NOMO-1 (cell line): ENCODE data around the gene TRERF1.

Experiments used
- DNase-seq, 2 experiments: peaks; one replicate each; lab custom pipeline; 2025; ENCODE audit not compliant: unreplicated experiment in 2 of 2; lab: John Stamatoyannopoulos, UW

The TRERF1 gene

DNA sequence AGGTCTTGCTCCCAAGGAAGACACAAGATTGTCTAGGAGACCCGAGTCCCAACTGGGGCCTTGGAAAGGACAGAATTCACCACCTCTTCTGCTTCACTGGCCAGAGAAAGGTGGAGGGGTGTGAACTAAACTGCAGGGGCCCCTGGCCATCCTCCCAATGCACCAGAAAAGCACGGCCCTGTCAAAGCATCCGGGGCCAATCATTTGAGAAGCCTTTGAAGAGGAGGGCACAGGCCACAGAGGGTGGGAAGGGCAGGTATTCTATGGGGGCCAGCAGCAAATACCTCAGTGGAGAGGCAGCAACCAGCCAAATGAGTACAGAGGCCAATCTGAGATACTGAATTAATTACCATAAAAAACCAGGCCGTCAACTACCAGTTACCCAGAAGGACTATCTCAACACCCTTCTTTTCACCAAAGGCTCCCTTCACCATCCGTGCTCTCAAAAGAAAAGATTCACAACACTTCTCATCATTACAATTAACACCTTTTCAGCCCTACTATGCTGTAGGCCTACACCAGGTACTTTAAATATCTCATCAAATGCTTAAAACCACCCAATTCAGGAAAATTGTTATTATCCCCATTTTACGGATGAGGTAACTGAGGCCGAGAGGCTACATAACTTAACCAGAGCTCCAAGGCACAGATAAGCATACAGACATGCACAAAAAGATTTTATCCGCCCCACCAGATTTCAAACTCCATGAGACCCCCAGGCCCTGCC is 50.7 kb downstream of the TRERF1 start:
- DNase-seq, result no peak

DNA sequence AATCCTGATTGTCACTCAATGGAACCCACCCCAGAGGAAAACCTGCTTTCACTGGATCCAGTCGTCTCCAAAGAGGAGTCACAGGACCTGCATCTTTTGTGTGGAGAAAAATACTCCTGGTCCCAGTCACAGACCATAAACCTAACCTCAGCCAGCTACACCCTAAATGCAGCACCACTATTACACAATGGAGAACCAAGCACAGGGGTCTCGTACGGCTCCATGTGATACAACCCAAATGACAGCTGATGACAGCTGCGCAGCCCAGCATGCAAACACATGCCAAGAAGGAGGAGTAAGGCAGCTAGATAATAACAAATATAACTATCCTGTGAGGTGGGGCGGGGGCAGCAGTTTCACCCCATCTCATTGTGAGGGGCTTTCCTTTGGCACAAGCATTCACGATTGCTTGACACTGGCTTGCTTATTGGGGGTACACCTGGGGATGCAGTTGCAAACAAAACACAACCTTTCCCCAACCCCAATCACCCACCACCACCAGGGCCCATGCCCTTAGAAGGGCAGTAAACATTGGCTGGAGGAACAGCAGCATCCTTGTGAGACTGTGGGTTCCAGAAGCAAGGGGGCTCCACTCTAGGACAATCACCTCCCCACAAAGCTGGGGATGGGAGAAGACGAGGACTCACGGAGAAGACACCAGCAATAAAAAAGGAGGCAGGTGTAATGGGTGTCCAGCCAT is 51.5 kb downstream of the TRERF1 start:
- DNase-seq, result no peak

DNA sequence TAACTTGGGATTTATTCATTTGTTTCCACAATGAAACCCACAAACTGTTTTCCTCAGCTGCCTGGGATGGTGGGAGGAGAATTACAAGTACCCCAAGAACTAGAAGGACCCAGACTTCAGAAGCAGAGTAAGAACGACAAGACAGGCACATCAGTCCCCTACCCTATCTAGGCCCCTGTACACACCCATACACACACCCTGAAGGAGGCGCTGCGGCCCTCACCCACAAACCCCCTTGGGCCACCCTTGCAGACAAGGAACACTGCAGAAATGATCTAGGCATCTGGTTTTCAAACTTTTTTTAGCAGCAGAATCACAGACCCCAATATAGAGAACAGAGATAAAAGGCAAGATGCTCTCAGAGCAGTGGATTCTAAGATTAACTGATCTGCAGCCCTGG is 55.0 kb downstream of the TRERF1 start:
- no peak for DNase-seq

DNA sequence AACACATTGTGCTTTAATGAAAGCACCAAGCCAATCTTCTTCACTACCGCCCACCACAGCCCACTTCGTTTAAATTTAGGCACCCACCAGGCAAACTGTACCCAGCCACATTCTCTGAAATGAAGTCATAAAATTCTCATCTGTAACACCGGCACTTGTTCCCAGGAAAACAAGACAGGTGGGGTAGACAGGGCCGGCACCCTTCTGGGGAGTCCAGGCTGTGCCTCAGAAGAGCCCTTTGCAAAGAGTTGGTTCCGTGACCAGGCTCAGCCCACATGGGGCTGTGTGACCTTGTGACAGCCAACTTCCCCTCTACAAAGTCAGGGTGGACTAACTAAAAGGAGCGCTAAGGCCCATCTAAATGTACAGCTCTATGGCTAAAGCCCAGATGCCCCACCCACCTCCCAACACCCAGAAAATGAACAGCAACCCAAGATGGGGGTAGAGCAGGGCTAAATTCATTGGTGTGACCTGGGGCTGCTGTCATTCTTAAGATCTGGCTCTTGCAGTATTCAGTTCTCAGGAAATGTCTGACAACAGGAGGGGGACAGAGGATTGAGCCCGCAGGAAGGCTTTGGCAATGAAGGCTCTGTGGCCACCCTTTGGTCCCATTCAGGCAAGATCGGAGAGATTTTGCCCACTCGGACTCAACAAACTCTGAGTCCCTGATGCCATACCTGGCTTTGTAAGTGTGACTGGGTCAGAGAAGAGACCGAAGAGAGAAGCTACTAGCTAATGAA is 56.7 kb downstream of the TRERF1 start:
- peak; percentile 62 to 64 for DNase-seq

DNA sequence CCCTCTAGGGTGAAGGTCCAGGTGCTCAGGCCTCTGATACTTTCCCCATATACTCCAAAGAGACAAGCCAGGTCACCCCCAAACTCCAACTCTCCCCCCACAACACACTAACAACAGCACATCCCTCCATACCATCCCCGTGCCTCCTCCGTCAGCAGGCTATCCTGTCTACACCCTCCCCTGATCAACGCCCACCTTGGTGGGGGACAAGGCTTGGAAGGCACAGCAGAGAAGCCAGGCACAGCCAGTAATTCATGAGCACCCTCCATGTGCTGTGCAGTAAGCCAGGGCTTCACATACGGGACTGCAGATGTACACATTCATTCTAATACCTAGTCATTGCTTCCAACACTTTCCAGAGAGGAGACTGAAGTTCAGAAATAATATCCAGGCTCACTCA is 57.6 kb downstream of the TRERF1 start:
- no peak for DNase-seq

DNA sequence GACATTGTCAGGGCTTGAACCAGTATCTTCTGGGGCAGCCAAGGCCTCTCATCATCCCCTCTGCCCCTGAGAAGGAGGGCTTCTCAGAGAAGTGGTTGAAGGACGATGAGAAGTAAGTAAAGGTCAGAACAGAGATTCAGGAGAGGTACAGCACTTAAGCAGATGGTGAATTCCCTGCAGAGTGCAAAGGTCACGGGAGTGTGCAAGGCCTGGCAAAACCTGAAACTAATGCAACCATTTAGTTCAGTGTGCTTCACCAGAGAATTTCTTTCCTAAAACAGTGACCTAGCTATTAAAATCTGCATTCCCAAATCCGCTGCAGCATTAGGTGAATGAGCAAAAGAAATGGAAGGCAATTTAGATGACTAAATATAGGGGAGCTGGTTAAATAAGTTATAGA is 58.4 kb downstream of the TRERF1 start:
- peak in 1 of 2 experiments; percentile 38 for DNase-seq

DNA sequence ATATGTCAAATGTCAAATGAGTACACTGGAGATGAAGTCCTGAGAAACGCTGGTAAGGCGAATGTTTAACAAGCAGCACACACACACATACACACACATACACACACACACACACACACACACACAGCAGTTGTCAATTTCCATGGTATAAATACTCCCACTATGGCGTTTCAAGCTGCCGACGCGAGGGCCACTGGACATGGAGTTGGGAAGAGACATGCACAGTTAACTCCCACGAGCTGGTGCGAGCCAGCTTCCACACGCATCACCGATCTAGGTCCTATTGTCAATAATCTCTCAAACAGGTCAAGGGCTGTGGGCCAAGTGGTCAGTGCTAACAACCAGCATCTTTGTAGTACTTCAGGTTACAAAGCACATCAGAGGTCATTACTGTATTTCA is 58.9 kb downstream of the TRERF1 start:
- DNase-seq, result no peak

DNA sequence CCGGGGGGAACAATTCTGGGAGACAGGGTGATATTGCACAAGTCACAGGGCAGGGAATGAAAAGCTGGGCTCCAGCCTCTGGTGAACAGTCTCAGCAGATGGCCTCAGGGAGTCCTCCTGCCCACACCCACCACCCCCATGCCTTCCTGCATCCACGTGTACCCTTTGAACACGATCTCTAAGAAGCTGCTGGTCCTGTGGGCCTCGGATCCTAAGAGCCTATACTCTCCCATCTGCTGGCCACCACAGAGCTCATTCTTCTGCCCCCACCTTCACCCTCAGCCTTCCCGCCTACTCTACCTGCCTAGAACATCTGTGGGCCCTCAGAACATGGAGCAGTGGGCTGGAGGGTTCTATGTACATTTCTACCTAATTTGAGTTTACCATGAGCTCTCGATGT is 60.3 kb downstream of the TRERF1 start:
- DNase-seq, result no peak

DNA sequence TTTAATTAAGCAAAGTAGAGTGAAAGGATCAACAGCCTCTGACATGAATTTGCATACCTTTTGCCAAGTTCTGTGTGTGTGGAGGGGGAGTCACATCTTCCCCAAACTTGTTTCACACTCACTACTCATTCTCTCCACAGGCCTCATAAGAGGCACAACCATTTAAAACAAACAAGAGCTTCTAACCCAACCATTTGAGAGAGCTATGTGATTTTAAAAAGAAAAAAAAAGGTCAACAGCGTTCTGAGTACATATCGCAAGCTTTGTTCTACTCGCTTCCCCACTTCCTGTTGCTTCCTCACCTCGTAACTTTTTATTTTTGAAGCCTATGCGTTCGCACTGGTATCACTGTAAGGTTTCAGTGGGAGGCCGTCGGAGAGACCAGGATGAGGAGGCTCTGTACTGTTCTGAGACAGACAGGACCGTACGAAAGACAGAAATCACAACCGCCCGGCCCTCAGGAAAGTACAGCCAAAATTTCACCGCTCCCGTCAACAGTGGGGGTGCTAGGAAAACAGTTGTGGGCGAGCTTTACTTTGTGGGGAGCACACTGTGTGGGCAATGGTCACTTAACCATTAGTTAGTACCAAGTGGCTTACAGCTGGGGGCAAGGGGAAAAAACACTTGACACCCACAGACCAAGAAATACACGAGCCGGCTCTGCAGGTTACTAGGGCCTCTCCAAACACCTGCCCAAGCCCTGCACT is 61.3 kb downstream of the TRERF1 start:
- peak in 1 of 2 experiments; percentile 19 for DNase-seq

DNA sequence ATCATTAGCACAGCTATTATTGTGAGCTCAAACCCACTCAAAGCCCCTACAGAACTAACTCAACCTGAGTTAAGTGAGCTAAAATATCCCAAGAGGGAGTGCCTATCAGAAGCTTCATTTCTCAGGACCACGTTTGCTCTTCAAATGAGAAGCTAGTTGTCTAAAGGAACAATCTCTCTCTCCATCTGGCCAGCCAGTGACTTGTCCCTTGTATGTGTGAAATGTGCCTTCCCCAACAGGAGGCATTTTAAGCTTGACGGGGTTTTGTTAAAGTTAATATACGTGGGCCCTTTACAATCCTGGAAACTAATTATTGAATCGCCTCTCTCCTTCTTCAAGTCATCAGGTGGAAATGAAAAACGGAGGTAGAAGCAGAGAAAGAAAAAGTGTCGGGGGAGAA is 62.0 kb downstream of the TRERF1 start:
- DNase-seq, result no peak

DNA sequence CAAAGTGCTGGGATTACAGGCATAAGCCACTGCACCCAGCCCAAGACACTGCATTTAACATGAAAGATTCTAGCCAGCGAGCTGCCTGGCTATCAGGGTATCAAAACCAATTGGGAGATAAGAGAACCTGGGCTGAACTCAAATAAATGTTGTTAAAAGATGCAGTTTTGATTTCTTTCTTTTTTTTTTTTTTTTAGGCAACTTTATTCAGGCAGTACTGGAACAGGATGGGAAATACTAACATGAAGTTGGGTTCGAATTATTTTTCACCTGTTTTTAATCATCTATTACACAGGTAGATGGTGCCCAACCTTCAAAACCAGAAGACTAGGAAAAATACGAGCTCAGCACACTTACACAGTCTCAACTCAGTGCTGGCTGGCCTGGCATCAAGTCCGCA is 63.7 kb downstream of the TRERF1 start:
- no peak for DNase-seq

DNA sequence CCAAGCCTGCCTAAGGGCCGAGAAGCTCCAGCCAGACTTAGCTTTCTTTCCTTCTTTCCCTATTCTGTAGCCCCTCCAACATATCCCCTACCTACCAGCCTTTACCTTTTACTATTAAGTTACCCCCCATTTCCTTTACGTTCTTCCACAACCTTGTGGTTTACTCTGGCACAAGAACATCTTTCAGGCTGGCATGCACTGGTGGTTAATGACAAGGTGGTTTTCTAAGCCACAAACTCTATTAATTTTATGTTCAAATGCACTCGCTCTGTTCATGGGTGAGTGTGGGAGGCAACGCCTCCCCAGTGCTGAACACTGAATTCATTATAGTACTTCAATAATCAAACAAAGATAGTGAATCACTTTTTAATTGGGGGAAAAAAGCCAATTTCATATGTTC is 64.4 kb downstream of the TRERF1 start:
- DNase-seq, result peak in 1 of 2 experiments; percentile 70

DNA sequence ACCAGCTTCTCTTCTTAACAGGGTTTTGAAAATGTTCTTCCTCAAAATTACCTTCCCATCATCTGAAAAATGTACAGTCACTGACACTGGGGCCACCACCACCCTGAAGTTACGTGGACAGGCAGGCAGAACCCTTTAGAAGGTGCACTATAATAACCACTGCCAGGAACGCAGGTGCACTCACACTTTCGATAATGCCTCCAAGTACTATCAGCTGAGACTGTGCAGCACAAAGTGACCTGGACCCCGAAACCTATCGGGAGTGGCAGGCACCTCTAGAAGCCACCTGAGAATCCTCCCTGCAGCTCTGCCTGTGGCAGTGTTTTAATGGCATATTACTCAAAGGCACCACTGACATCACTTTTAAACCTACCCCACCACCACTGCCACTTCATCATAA is 66.4 kb downstream of the TRERF1 start:
- no peak for DNase-seq

DNA sequence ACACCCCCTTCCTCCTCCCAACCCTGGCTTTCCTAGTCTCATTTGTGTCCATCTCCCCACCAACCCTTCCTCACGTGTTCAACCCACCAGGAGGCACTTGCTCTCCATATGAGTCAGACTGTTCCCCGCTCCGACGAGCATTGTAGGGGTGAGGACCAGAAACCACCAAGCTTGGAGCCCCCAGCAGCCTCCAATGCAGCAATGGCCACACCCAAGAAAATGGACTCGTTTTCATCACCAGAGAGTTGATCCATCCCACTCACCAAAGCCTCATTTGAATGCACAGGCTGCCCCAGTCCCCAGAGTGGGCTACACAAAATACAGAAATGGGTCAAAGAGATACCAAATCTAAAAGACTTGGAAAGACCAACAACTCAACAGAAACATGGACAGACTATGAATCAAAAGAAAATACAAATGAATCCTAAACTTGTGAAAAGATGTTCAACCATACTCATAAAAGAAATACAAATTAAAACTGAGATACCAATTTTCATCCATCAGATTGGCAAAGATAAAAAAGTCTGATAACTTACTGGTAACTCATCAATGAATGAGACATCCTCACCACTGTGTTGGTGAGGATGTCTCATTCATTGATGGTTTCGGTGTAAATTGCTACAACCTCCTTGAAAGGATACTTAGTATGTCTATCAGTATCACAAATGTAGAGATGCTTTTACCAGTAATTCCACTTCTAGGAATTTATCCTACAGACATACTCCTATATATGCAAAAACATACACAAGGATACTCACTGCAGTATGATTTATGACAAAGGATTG is 68.1 kb downstream of the TRERF1 start:
- no peak for DNase-seq

DNA sequence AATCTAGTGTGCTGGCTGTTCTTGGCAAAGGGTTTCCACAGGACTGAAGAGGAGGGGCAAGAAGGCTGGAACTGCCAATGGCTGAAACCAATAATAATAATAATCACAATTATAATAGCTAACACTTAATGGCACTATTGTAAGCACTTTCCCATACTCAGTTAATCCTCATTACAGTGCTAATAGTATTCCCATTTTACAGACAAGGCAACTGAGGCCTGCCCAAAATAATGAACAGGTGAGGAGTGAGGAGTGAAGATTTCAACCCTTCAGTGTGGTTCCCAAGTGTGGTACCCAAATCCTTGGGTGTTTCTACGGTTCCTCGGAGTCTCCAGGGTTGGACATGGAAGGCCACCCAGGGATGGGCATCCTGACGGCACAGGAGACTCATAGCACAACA is 69.9 kb downstream of the TRERF1 start:
- no peak for DNase-seq

DNA sequence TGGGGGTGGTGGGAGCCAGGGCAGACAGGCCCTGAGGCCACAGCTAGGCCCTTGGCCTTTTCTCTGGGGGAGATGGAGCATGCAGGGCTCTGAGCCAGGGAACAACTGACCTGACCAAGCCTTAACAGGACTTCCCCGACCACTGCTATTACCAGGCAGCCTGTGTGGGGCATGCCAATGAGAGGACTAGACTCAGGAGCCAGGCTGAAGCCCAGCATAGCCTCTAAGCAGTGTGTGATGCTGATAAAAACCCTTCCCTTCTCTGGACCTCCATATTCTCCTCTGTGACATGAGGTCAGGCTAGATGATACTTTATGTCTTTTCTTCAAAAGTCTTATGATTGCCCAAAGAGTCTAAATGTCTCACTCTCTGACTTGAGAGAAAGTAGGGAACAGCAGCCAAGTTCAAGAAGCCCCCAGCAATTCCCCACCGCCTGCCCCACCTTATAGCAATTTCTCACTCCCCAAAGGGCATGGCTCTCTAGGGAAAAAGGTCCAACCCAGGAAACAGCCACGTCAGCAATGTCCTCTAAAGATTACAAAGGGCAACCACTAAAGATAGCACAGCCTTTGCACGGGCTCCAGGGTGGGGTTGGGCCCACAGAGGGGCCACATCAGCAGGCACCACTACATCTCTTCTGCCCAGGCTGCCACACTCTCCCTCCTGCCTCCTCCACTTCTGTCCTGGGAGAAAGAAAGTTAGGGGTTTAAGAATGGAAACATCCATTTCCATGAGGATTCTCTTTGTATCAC is 71.3 kb downstream of the TRERF1 start:
- DNase-seq, result no peak

DNA sequence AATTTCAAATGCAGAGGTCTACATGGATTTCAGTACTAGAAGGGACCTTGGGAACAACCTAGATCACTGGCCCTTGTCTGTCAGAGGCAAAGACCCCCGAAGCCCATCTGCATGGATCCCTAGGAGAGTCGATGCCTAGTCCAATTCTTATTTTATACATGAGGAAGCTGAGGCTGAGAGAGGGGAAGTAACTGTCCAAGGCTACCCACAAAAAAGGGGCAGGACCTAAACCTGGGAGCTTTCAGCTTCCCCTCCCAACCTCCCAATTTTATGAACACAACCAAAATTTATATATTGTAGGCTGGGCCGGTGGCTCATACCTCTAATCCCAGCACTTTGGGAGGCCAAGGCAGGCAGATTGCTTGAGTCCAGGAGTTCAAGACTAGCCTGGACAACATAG is 73.2 kb downstream of the TRERF1 start:
- DNase-seq, result peak; percentile 47 to 70

DNA sequence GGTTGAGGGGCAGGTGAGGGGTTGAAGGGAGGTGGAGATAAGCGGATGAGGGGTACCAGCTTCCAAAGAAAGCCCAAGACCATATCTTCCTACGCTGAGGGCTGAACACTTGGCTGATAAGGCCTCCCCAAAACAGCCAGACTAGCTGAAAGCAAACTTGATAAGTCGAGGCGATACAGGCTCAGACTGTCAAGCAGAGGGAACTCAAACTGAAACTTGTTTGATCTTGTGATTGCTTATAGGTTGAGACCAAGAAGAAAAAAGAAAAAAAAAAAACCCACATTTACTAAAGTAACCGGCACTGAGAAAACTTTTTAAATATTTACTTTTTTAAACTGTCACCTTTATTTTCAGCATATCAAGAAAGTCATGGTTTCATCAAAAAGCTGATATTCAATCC is 73.6 kb downstream of the TRERF1 start:
- no peak for DNase-seq

DNA sequence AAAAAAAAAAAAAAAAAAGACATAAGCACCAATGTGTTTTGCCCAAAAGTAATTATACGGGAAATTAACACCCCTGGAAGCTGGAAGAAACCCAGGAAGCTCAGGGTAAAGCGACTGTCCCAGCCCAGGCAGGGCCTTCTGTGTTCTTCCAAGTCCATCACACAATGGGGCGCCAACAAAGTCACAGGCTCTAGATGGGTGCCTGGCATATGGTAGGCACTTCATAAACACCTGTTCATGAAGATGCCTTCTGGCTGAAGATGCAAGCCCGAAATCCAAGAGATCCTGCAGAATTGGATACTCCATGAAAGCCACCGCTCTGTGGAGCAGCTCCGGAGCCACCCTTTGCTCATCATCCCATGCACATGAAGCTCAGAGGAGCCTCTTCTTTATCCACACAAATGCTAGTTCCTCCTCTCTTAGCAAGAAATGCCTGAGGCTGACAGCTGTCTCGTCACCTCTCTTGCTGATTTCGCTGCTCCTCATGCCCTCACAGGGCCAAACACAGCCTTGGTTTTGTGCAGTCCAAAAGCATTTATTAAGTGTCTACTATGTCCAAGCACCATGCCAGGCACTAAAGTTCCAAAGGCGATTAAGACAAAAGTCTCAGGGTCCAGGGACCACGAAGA is 76.6 kb downstream of the TRERF1 start:
- no peak for DNase-seq
